B cell (primary cell): ENCODE measurements around the gene ATRAID. TPM values are rescaled to one million over a fixed set of nuclear protein-coding genes. Genes with fewer than 3 reads are reported as not detected.

Experiments used
- ATAC-seq: fragments of 200-7000 bp; cut with Tn5 transposase; one replicate; pipeline ENCODE4 v1.10.0; 2021; ENCODE audit warnings: low read depth, mild to moderate bottlenecking, moderate number of reproducible peaks, moderate library complexity
- CTCF ChIA-PET: fragments of 350-600 bp; sonication (Branson Sonifier 250); formaldehyde crosslinking; loops from one replicate; lab custom pipeline; 2021; ENCODE audit warnings: antibody characterized with exemption, inconsistent platforms; lab: Charles Lee
- POLR2A ChIA-PET: fragments of 350-600 bp; sonication (Branson Sonifier 250); formaldehyde crosslinking; loops from one replicate; lab custom pipeline; 2021; ENCODE audit warnings: antibody characterized with exemption; lab: Charles Lee
- DNase-seq: peaks from one replicate; pipeline ENCODE4 v3.0.0; 2013
- H2AFZ ChIP-seq: 2 replicates; pipeline ENCODE4 v1.6.1; 2012; ENCODE audit warnings: mild to moderate bottlenecking, low read depth, low read length; ENCODE audit not compliant: insufficient read depth, poor library complexity, severe bottlenecking
- H3K27ac ChIP-seq, 2 donors: 1 replicate in 1 of 2; 2 replicates in 1 of 2; pipeline ENCODE4 v1.5.1; 2012 to 2013; ENCODE audit warnings: low read length in 2 of 2, mild to moderate bottlenecking in 2 of 2, moderate library complexity in 1 of 2
- H3K27me3 ChIP-seq, 4 experiments: fragments of 200-600 bp in 1 of 4; sonication (generic) in 1 of 4; replicated peaks in 1 of 4; 1 replicate in 2 of 4; 2 replicates in 2 of 4; pipeline versions ENCODE4 v1.6.1 to v1.7.0; 2013 to 2016; ENCODE audit warnings: low read length in 3 of 4, mild to moderate bottlenecking in 2 of 4, mixed read lengths in 1 of 4, moderate library complexity in 1 of 4; ENCODE audit not compliant: insufficient read depth in 4 of 4, control insufficient read depth in 3 of 4; ENCODE audit errors: control extremely low read depth in 1 of 4
- H3K36me3 ChIP-seq, 2 experiments: replicated peaks in 1 of 2; 1 replicate in 1 of 2; 2 replicates in 1 of 2; pipeline versions ENCODE4 v1.6.1 to v1.7.1; 2013; ENCODE audit warnings: low read length in 1 of 2; ENCODE audit not compliant: insufficient read depth in 2 of 2, control insufficient read depth in 1 of 2; ENCODE audit errors: control extremely low read depth in 1 of 2, extremely low read depth in 1 of 2
- H3K4me1 ChIP-seq, 2 donors: fragments of 200-600 bp in 1 of 2; sonication (generic) in 1 of 2; 1 replicate in 1 of 2; 2 replicates in 1 of 2; pipeline versions ENCODE4 v1.5.1 to v1.6.1; 2013 to 2017; ENCODE audit warnings: low read length in 2 of 2; ENCODE audit not compliant: control insufficient read depth in 2 of 2, insufficient read depth in 2 of 2
- H3K4me2 ChIP-seq: replicated peaks from 2 replicates; pipeline ENCODE3; 2012; ENCODE audit warnings: mild to moderate bottlenecking, low read depth, low read length; ENCODE audit not compliant: poor library complexity, severe bottlenecking
- H3K4me3 ChIP-seq, 5 experiments: fragments of 200-600 bp in 1 of 5; sonication (generic) in 1 of 5; 1 replicate in 3 of 5; 2 replicates in 2 of 5; pipeline versions ENCODE4 v1.5.1 to v1.7.0; 2011 to 2016; ENCODE audit warnings: low read length in 4 of 5, mild to moderate bottlenecking in 4 of 5, low read depth in 2 of 5, control low read depth in 1 of 5, moderate library complexity in 1 of 5; ENCODE audit not compliant: insufficient read depth in 1 of 5; ENCODE audit errors: control extremely low read depth in 1 of 5, extremely low read depth in 1 of 5
- H3K79me2 ChIP-seq: fragments of 200-600 bp; sonication (generic); one replicate; pipeline ENCODE4 v1.6.0; 2016; ENCODE audit warnings: low read length; ENCODE audit not compliant: control insufficient read depth, insufficient read depth
- H3K9ac ChIP-seq: fragments of 200-600 bp; sonication (generic); 2 replicates; pipeline ENCODE4 v1.6.1; 2017; ENCODE audit warnings: mild to moderate bottlenecking, low read length, moderate library complexity
- H3K9me3 ChIP-seq, 3 donors: one replicate each; pipeline versions ENCODE4 v1.6.1 to v1.7.1; 2013; ENCODE audit warnings: low read length in 2 of 3; ENCODE audit not compliant: control insufficient read depth in 2 of 3, insufficient read depth in 1 of 3; ENCODE audit errors: control extremely low read depth in 1 of 3
- H4K20me1 ChIP-seq: 2 replicates; pipeline ENCODE4 v1.6.0; 2012; ENCODE audit warnings: mild to moderate bottlenecking, low read length; ENCODE audit not compliant: insufficient read depth, control insufficient read depth, poor library complexity, severe bottlenecking
- H3K27ac Mint-ChIP-seq: one replicate; pipeline ENCODE4 v1.8.0; 2021; ENCODE audit warnings: mixed read lengths
- H3K27me3 Mint-ChIP-seq: one replicate; pipeline ENCODE4 v1.8.0; 2021; ENCODE audit warnings: mixed read lengths
- H3K4me1 Mint-ChIP-seq: one replicate; pipeline ENCODE4 v1.8.0; 2021; ENCODE audit warnings: mixed read lengths
- H3K4me3 Mint-ChIP-seq: one replicate; pipeline ENCODE4 v1.8.0; 2021; ENCODE audit warnings: mixed read lengths
- H3K9me3 Mint-ChIP-seq: one replicate; pipeline ENCODE4 v1.8.0; 2022; ENCODE audit warnings: mixed read lengths; ENCODE audit not compliant: insufficient read depth
- EZH2 ChIP-seq: IDR thresholded peaks from 2 replicates; pipeline ENCODE4 v1.6.1; 2012; ENCODE audit warnings: borderline replicate concordance, low read depth, mild to moderate bottlenecking, moderate library complexity, low read length; ENCODE audit not compliant: insufficient read depth, poor library complexity, severe bottlenecking
- WGBS: methylation state at CpG from one replicate; pipeline ENCODE4 v1.1.5; 2013; ENCODE audit warnings: missing lambda C conversion rate; ENCODE audit not compliant: insufficient coverage; 5-methylcytosine and 5-hydroxymethylcytosine counted together
- intact Hi-C: fragments of 100-400 bp; cut with micrococcal nuclease; formaldehyde crosslinking; loops from one replicate; pipeline ENCODE4 v1.10.0; 2022
- polyA plus RNA-seq: library from polyadenylated mRNA; depleted of rRNA; stranded (reverse); fragments of >200 nt; gene quantifications from 2 replicates; pipeline ENCODE4 v1.2.3, GENCODE V29; 2012
- total RNA-seq, 2 donors: library from RNA; stranded (reverse); fragments of 120-200 nt in 1 of 2; gene quantifications; 1 replicate in 1 of 2; 2 replicates in 1 of 2; pipeline versions ENCODE4 v1.2.3 to v1.2.4, GENCODE V29; 2013 to 2022
- TF ChIP-seq, protein P1 (sequence below): fragments of 200-600 bp; IDR thresholded peaks from one replicate; pipeline ENCODE4 v1.8.0; 2022; ENCODE audit warnings: antibody characterized with exemption, mild to moderate bottlenecking

The ATRAID gene
- total and polyA plus RNA-seq, 2 donors (not counting 1 experiment from before 2014, with no cell fraction given): 88.8 to 117 TPM

DNA sequence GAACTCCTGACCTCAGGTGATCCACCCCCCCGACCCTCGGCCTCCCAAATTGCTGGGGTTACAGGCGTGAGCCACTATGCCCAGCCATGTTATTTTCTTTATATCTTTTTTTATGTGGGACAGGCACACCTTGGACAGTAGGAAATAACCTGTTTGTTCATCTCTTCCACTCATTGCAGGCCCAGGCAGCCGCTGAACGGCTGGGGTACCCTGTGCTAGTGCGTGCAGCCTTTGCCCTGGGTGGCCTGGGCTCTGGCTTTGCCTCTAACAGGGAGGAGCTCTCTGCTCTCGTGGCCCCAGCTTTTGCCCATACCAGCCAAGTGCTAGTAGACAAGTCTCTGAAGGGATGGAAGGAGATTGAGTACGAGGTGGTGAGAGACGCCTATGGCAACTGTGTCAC lies 13.7 kb downstream of the ATRAID start:
- H3K27me3 Mint-ChIP-seq: no peaks in the 10 kb centered on the region
- H3K9me3 ChIP-seq: no peaks in the 10 kb centered on the region
- TF ChIP-seq, protein P1, sequence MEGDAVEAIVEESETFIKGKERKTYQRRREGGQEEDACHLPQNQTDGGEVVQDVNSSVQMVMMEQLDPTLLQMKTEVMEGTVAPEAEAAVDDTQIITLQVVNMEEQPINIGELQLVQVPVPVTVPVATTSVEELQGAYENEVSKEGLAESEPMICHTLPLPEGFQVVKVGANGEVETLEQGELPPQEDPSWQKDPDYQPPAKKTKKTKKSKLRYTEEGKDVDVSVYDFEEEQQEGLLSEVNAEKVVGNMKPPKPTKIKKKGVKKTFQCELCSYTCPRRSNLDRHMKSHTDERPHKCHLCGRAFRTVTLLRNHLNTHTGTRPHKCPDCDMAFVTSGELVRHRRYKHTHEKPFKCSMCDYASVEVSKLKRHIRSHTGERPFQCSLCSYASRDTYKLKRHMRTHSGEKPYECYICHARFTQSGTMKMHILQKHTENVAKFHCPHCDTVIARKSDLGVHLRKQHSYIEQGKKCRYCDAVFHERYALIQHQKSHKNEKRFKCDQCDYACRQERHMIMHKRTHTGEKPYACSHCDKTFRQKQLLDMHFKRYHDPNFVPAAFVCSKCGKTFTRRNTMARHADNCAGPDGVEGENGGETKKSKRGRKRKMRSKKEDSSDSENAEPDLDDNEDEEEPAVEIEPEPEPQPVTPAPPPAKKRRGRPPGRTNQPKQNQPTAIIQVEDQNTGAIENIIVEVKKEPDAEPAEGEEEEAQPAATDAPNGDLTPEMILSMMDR: no peak
- no peak for TF ChIP-seq EZH2
- DNase-seq (no peak), ATAC-seq (no peak)
- intact Hi-C loops: no loop called here
- no peak overlapping the region for H3K27ac ChIP-seq
- H3K27me3 ChIP-seq: no peaks in the 10 kb centered on the region
- H3K4me3 ChIP-seq: no peak overlapping the region
- no peaks in the 10 kb centered on the region for H3K4me1 ChIP-seq
- peaks cover 3% of the 10 kb centered on the region for H3K79me2 ChIP-seq
- no peak overlapping the region for H3K27ac Mint-ChIP-seq
- 96% methylated on average over 6 of the region's 9 CpGs for WGBS
- H3K4me1 Mint-ChIP-seq: no peaks in the 10 kb centered on the region
- H2AFZ ChIP-seq: no peak overlapping the region
- ChIA-PET POLR2A (no interaction called here), CTCF (no interaction called here)
- no peak overlapping the region for H3K9ac ChIP-seq
- no peak overlapping the region for H3K4me2 ChIP-seq
- no peaks in the 10 kb centered on the region for H4K20me1 ChIP-seq
- peaks cover 7 to 67% of the 10 kb centered on the region in 2 experiments for H3K36me3 ChIP-seq
- no peaks in the 10 kb centered on the region for H3K9me3 Mint-ChIP-seq
- no peak overlapping the region for H3K4me3 Mint-ChIP-seq

DNA sequence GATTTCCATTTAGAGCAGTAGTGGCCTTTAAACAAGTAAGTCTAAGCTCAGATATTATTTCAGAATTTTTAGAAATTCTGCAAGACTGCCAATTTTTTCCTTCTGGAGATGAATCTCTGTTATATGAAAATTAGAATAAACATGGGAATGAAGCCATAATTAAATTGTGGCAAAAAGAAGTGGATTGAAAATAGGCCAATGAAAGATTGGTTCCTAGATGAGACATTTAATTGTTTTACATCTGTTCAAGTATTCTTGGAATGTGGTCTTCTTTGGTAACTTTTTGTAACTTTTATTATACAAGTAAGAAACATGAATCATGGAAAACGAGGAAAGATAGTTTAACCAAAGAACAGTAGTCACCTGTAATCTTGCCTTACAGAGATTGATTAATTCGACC lies 15.7 kb downstream of the ATRAID start:
- WGBS: no CpG with 5 or more reads among the region's 2 CpGs
- H3K27ac Mint-ChIP-seq: no peak overlapping the region

More for the DNA sequence above, 15.7 kb downstream of the ATRAID start:
- Histone ChIP-seq H3K79me2 (peaks cover 3% of the 10 kb centered on the region), H3K4me1 (no peaks in the 10 kb centered on the region), H2AFZ (no peak overlapping the region), H3K4me3 (no peak overlapping the region), H3K36me3 (peaks cover 8 to 71% of the 10 kb centered on the region in 2 experiments), H3K27ac (no peak overlapping the region), H3K4me2 (no peak overlapping the region), H3K27me3 (no peaks in the 10 kb centered on the region), H3K9me3 (no peaks in the 10 kb centered on the region), H3K9ac (no peak overlapping the region), H4K20me1 (no peaks in the 10 kb centered on the region)
- ChIA-PET CTCF (no interaction called here), POLR2A (no interaction called here)
- ATAC-seq: no peak
- TF ChIP-seq, protein P1: no peak
- no peak for TF ChIP-seq EZH2
- no peaks in the 10 kb centered on the region for H3K9me3 Mint-ChIP-seq
- H3K4me3 Mint-ChIP-seq: no peak overlapping the region
- no peak for DNase-seq
- H3K27me3 Mint-ChIP-seq: no peaks in the 10 kb centered on the region
- H3K4me1 Mint-ChIP-seq: no peaks in the 10 kb centered on the region
- intact Hi-C loops: no loop called here
